Brain microvascular endothelial cell (primary cell): ENCODE measurements around the gene DUSP8.
"Not testable (repeated sequence)": the region's sequence is repeated elsewhere in the genome, so short reads cannot be mapped to it uniquely, and the experiment has no call there.

Experiments
- DNase-seq: peaks from one replicate; pipeline ENCODE4 v3.0.0-alpha.2; 2020
- H3K27ac ChIP-seq: fragments of 250-450 bp; sonication (Bioruptor Pico); 2 replicates; pipeline ENCODE4 v1.5.1; 2020; ENCODE audit warnings: mild to moderate bottlenecking, moderate library complexity
- H3K27me3 ChIP-seq: fragments of 250-450 bp; sonication (Bioruptor Pico); replicated peaks from 2 replicates; pipeline ENCODE4 v1.5.1; 2020; ENCODE audit warnings: mild to moderate bottlenecking
- H3K36me3 ChIP-seq: fragments of 250-450 bp; sonication (Bioruptor Pico); replicated peaks from 2 replicates; pipeline ENCODE4 v1.5.1; 2020; ENCODE audit warnings: mild to moderate bottlenecking
- H3K4me3 ChIP-seq: 2 replicates; pipeline ENCODE4 v1.5.1; 2011; ENCODE audit warnings: low read depth, mild to moderate bottlenecking, control low read depth, low read length, moderate library complexity
- in situ Hi-C: cut with HindIII; loops from 2 replicates; pipeline ENCODE4 v1.10.0; 2017; ENCODE audit warnings: low sequenced_read_pairs, low pct_ligation_motif_present
- TF ChIP-seq, protein P1 (sequence below): IDR thresholded peaks from 2 replicates; pipeline ENCODE4 v1.5.1; 2011; ENCODE audit warnings: low read depth, mild to moderate bottlenecking, moderate library complexity, low read length, control low read depth, inconsistent platforms; ENCODE audit errors: missing control alignments

DUSP8 gene

DNA sequence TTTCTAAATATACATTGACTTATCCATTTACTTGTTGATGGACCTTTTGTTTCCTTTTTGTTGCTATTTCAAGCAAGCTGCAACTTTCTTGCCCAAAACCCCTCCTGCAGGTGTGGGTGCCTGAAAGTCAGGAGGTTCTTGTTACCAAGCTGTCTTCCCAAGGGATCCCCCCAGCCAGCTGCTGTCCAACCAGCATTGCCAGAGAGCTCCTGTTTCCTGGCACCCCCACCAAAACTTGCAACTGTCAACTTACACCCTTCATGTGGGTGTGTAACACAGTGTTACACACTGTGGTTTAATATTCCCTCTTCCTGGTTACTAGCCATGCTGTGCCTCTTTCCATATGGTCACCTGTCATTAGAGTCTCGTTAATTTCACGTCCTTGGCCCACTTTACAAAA is 14.6 kb upstream of the DUSP8 start:
- no peak overlapping the region for H3K4me3 ChIP-seq
- H3K27ac ChIP-seq, result no peak overlapping the region
- in situ Hi-C loops, result no loop called here
- H3K36me3 ChIP-seq, result no peaks in the 10 kb centered on the region
- H3K27me3 ChIP-seq, result no peaks in the 10 kb centered on the region
- TF ChIP-seq, protein P1, sequence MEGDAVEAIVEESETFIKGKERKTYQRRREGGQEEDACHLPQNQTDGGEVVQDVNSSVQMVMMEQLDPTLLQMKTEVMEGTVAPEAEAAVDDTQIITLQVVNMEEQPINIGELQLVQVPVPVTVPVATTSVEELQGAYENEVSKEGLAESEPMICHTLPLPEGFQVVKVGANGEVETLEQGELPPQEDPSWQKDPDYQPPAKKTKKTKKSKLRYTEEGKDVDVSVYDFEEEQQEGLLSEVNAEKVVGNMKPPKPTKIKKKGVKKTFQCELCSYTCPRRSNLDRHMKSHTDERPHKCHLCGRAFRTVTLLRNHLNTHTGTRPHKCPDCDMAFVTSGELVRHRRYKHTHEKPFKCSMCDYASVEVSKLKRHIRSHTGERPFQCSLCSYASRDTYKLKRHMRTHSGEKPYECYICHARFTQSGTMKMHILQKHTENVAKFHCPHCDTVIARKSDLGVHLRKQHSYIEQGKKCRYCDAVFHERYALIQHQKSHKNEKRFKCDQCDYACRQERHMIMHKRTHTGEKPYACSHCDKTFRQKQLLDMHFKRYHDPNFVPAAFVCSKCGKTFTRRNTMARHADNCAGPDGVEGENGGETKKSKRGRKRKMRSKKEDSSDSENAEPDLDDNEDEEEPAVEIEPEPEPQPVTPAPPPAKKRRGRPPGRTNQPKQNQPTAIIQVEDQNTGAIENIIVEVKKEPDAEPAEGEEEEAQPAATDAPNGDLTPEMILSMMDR, result no peak
- no peak for DNase-seq

- in situ Hi-C loops, H3K27me3 ChIP-seq, H3K27ac ChIP-seq, DNase-seq, H3K4me3 ChIP-seq, H3K36me3 ChIP-seq: not testable (repeated sequence)
Observed at GRCh38 chr11:1584661-1585370, 12.7 kb upstream of the DUSP8 start, which contains the start of gene KRTAP5-1. KRTAP5-1 (minus strand) TSS chr11:1585283; CDS start chr11:1585249, 34 bp downstream.

DNA sequence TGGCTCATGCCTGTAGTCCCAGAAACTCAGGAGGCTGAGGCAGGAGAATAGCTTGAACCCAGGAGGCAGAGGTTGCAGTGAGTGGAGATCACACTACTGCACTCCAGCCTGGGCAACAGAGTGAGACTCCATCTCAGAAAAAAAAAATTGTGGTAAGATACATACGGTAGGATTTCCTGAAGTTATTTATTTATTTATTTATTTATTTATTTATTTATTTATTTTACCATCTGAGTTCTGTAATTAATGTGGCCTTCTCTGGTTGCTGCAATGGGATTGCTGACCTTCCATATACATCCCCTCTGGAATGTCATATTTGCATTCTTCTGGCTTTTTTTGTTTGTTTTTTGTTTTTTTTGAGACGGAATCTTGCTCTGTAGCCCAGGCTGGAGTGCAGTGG is 10.8 kb upstream of the DUSP8 start:
- H3K36me3 ChIP-seq, H3K27ac ChIP-seq, H3K4me3 ChIP-seq, in situ Hi-C loops, H3K27me3 ChIP-seq, DNase-seq: not testable (repeated sequence)

DNA sequence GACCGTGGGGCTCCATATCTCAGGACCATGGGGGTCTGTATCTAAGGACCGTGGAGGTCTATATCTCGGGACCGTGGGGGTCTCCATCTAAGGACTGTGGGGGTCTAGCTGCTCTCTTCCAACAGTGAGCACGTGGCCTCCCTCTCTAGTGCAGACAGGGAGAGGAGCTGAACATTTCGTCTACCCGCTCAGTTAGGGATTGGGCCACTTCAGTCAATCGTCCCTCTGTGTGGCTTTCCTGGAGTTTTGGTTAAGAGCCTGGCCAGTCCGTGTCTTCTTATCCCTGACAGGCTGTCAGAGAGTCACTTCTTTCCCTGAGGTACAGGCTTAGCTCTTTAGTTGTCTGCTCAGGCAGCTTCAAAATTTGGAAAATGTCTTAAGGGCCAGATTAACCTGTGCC is 9.9 kb upstream of the DUSP8 start:
- no peak overlapping the region for H3K4me3 ChIP-seq
- no peaks in the 10 kb centered on the region for H3K27me3 ChIP-seq
- DNase-seq, result no peak
- TF ChIP-seq, protein P1, result no peak
- no peaks in the 10 kb centered on the region for H3K36me3 ChIP-seq
- in situ Hi-C loops, result no loop called here
- no peak overlapping the region for H3K27ac ChIP-seq

- in situ Hi-C loops, result no loop called here
- TF ChIP-seq, protein P1, result no peak
- Histone ChIP-seq H3K27ac (no peak overlapping the region), H3K36me3 (no peaks in the 10 kb centered on the region), H3K4me3 (no peak overlapping the region), H3K27me3 (peaks cover 14% of the 10 kb centered on the region)
- no peak for DNase-seq
Observed at GRCh38 chr11:1576825-1577224, 4.8 kb upstream of the DUSP8 start.

DNA sequence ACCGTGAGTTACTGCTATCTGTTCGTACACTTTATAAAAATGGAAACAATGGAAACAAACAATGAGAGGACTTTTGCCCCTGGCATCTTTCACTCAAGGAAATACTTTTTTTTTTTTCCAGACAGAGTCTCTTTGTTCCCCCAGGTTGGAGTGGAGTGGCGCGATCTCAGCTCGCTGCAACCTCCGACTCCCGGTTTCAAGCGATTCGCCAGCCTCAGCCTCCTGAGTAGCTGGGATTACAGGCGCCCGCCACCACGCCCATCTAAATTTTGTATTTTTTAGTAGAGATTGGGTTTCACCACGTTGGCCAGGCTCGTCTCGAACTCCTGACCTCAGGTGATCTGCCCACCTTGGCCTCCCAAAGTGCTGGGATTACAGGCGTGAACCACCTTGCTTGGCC is 3.7 kb upstream of the DUSP8 start:
- in situ Hi-C loops, H3K27ac ChIP-seq, DNase-seq, H3K4me3 ChIP-seq, H3K36me3 ChIP-seq: not testable (repeated sequence)
- peaks cover 14% of the 10 kb centered on the region for H3K27me3 ChIP-seq

GRCh38 chr11:1574933-1575242 is 2.8 kb upstream of the DUSP8 start:
- H3K27me3 ChIP-seq, result peaks cover 14% of the 10 kb centered on the region
- TF ChIP-seq, protein P1, result no peak
- no peaks in the 10 kb centered on the region for H3K36me3 ChIP-seq
- no peak overlapping the region for H3K27ac ChIP-seq
- no peak overlapping the region for H3K4me3 ChIP-seq
- in situ Hi-C loops, result no loop called here
- no peak for DNase-seq
